ENCODE measurements around the gene MTG2. TPM values are rescaled to one million over a fixed set of nuclear protein-coding genes. Genes with fewer than 3 reads are reported as not detected.

MTG2 gene
- total RNA-seq, 2 donors from 2014 or later: 40.0 to 53.0 TPM

DNA sequence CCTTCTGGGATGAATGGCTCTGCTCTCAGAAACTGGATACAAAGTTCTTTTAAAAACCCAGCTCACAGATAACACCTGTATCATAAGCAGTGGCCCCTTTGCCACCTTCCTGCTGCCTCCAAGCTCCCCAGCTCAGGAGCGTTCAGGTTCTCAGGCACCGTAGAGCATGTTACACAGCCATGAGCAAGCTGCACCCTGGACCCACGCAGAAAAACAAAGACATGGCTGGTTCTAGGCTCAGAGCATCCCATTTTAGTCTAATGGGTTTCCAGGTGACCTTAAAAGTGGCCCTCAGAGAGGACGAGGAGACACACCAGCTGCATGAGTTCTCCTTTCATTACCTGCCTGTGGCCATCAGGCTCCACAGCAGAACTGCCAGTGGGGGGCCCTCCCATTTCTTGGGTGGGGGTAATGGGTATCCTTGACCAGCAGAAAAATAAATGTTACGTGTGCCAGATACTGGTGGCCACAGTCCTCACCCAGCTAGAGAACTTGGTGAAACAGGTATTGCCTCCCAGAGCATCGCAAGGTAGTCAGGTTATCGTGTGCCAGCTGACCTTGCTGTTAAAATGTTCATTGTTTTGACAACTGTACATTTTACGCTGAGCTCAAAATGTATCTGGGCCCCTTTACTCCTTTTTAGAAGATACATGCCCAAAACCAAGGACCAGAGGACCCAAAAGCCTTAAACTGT, 47.1 kb upstream of the MTG2 start:
- DNase-seq (ENCODE audit: low spot score): no peak
- Histone ChIP-seq H3K4me3 (no peak overlapping the region), H3K9me3 (no peaks in the 10 kb centered on the region), H3K4me1 (replicated peaks) (peaks cover 5% of the 10 kb centered on the region), H3K27ac (no peak overlapping the region), H3K27me3 (replicated peaks; ENCODE audit: insufficient read depth) (no peaks in the 10 kb centered on the region), H3K36me3 (peaks cover 20 to 46% of the 10 kb centered on the region in 2 donors)
- 88% methylated on average over 8 of the region's 8 CpGs for WGBS
- intact Hi-C loops (cut with DNase I): loop anchor here (2.0 to 5.0 kb wide), 2 partner anchors 109 to 123 kb away; no protein-coding TSS in a partner anchor
- TF ChIP-seq POLR2A (IDR thresholded peaks at IDR 0.05): no peak

- no peak overlapping the region for H3K27ac ChIP-seq
- TF ChIP-seq, protein P1, sequence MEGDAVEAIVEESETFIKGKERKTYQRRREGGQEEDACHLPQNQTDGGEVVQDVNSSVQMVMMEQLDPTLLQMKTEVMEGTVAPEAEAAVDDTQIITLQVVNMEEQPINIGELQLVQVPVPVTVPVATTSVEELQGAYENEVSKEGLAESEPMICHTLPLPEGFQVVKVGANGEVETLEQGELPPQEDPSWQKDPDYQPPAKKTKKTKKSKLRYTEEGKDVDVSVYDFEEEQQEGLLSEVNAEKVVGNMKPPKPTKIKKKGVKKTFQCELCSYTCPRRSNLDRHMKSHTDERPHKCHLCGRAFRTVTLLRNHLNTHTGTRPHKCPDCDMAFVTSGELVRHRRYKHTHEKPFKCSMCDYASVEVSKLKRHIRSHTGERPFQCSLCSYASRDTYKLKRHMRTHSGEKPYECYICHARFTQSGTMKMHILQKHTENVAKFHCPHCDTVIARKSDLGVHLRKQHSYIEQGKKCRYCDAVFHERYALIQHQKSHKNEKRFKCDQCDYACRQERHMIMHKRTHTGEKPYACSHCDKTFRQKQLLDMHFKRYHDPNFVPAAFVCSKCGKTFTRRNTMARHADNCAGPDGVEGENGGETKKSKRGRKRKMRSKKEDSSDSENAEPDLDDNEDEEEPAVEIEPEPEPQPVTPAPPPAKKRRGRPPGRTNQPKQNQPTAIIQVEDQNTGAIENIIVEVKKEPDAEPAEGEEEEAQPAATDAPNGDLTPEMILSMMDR (IDR thresholded peaks at IDR 0.05): peak; percentile 28 to 78 (median 72)
- TF ChIP-seq POLR2AphosphoS5 (IDR thresholded peaks at IDR 0.05) (peak; percentile 66), POLR2A (IDR thresholded peaks at IDR 0.05) (no peak)
- H3K4me1 ChIP-seq (replicated peaks): peaks cover 6% of the 10 kb centered on the region
- intact Hi-C loops (cut with DNase I): loop anchor here (2.0 to 5.0 kb wide), 2 partner anchors 110 to 124 kb away; no protein-coding TSS in a partner anchor
- peaks cover 19 to 38% of the 10 kb centered on the region in 2 donors for H3K36me3 ChIP-seq
- H3K27me3 ChIP-seq (replicated peaks; ENCODE audit: insufficient read depth): no peaks in the 10 kb centered on the region
- no peaks in the 10 kb centered on the region for H3K9me3 ChIP-seq
- 48% methylated on average over 8 of the region's 8 CpGs for WGBS
- H3K4me3 ChIP-seq: no peak overlapping the region
- peak; percentile 65 for DNase-seq (ENCODE audit: low spot score)
Measured at GRCh38 chr20:62136283-62137091, 46.3 kb upstream of the MTG2 start.

- Histone ChIP-seq H3K9me3 (no peaks in the 10 kb centered on the region), H3K36me3 (peaks cover 19 to 33% of the 10 kb centered on the region in 2 donors), H3K4me1 (replicated peaks) (peaks cover 6% of the 10 kb centered on the region), H3K27me3 (replicated peaks; ENCODE audit: insufficient read depth) (no peaks in the 10 kb centered on the region), H3K27ac (no peak overlapping the region), H3K4me3 (no peak overlapping the region)
- no peak for DNase-seq (ENCODE audit: low spot score)
- intact Hi-C loops (cut with DNase I): loop anchor here (2.0 to 5.0 kb wide), 2 partner anchors 110 to 125 kb away; no protein-coding TSS in a partner anchor
- WGBS: 73% methylated on average over 6 of the region's 6 CpGs
- TF ChIP-seq POLR2A (IDR thresholded peaks at IDR 0.05) (no peak), POLR2AphosphoS5 (IDR thresholded peaks at IDR 0.05) (no peak)
- TF ChIP-seq, protein P1 (IDR thresholded peaks at IDR 0.05): no peak
Measured at GRCh38 chr20:62137092-62137384, 45.8 kb upstream of the MTG2 start.

- no peak for DNase-seq (ENCODE audit: low spot score)
Measured at GRCh38 chr20:62137478-62138203, 45.2 kb upstream of the MTG2 start.

More at GRCh38 chr20:62137478-62138203, 45.2 kb upstream of the MTG2 start:
- Histone ChIP-seq H3K36me3 (peaks cover 19 to 30% of the 10 kb centered on the region in 2 donors), H3K27ac (no peak overlapping the region), H3K4me1 (replicated peaks) (peaks cover 6% of the 10 kb centered on the region), H3K27me3 (replicated peaks; ENCODE audit: insufficient read depth) (no peaks in the 10 kb centered on the region), H3K4me3 (no peak overlapping the region), H3K9me3 (no peaks in the 10 kb centered on the region)
- intact Hi-C loops (cut with DNase I): loop anchor here (2.0 to 5.0 kb wide), 2 partner anchors 111 to 125 kb away; no protein-coding TSS in a partner anchor
- WGBS: 82% methylated on average over 8 of the region's 8 CpGs
- TF ChIP-seq, protein P1 (IDR thresholded peaks at IDR 0.05): no peak
